ENCODE measurements around the gene CHST8.

Gene CHST8

GRCh38 chr19:33746159-33746558, 124.4 kb downstream of the CHST8 start:
- no peak for DNase-seq

- no peak for DNase-seq
Observed at GRCh38 chr19:33747273-33747672, 125.5 kb downstream of the CHST8 start.

DNA sequence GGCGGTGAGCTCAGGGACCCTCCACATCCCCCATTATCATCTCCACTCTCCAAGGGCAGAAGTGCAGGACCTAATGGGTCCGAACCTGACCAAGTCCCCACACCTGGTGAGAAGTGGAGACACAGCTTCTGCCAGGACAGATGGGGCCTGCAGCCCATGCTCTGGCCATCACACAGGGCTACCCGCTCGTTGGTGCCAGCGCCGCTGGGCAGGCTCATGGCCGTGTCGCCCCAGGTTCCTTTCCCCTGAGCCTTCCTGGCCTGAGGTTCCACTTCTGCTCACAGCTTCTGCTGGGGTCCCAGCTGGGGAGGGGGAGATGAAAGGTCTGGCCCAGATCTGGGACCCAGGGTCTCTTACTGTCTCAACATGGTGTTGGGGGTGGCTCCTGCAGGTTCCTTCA, 126.5 kb downstream of the CHST8 start:
- no peak for DNase-seq

DNA sequence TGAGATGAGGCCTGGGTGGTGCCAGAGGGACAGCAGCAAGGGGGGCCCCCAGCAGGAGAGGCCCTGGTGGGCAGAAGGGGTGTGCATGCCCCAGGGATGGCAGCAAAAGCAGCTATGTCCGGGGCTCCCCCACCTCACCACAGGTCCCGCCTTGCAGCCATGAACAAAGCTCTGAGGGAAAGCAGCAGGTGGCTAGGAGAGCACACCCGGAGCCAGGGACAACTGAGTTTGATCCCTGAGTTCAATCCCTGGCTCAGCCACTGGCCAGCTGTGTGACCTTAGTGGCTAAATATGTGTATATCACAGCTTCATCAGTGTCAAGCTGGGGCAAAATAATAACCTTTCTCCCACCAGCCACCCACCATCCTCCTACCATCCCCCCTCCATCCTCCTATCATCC, 127.3 kb downstream of the CHST8 start:
- no peak for DNase-seq

GRCh38 chr19:33749619-33750175, 127.9 kb downstream of the CHST8 start:
- DNase-seq = no peak

DNA sequence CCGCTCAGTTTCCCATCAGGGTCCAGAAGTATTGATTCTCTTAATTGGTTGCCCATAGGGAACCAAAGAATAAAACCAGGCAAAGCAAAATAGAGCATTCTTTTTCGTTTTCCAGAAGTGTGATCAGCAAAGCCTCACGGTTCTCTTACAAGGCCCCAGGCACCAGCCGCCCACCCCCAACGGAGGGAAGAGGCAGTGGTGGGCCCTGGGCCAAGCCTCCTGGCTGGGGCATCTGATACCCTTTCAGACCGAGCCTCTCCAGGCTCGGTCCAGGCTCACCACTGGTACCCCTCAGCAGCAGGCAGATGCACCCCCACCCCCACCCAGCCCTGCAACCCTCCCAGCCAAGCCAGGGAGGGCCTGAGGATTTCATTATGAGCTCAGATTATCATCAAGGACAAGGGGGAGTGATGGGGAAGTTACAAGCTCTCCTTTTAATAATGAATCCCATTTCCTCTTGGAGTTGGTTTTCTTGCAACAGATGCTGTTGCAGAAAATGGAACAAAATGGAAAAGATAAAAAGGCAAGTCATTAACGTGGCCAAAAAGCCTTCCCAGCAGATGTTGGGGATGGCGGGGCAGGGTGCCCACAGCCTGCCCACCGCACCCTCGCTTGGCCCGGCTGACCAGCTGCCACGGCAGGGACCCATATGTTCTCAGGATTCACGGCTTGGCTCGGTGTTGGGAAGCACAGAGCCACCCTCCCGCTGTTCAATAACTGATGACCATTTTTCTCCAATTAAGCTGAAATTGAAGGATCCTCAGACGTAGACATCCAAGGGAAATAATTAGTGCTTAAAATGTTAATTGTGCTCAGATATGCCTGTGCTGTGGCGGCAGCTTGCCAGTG, 129.1 kb downstream of the CHST8 start:
- no peak for DNase-seq

- no peak for DNase-seq
Observed at GRCh38 chr19:33751436-33751770, 129.7 kb downstream of the CHST8 start.

GRCh38 chr19:33752018-33752800, 130.5 kb downstream of the CHST8 start:
- no peak for DNase-seq

DNA sequence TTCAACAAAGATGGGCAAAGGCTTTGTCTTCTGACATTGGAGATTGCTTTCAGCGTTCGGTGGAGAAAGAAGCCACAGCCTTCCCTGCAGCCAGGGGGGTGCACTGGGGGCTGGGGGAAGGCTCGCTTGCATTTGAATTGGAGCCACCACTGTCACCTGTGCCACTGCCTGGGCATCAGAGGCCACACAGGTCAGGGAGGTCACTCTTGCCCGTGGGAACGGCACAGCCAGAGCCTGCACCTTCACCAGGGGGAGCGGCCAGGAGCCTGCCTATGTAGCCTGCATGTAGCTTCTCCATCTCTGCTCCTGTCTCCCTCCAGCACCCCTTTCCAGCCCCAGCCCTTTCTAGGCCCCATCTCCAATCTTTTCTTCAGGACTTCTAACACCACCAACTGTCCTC, 131.2 kb downstream of the CHST8 start:
- no peak for DNase-seq

DNA sequence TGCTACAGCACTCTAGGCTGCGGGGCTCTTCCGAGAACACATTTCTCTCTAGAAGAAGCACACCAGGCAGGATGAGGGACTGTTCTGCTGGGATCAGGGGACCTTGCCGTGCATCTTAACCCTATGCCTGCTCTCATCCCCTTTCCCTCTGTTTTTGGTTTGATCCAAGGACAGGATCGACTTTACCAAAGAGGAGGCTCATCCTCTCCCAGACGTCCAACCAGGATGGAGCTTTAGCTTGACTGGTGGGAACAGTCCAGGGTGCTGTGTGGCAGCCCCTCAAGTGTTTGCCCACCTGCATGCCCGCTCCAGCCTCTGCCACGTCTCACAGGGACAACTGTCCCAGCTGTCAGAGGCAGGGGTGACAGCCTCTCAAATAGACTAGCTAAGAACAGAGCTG, 132.6 kb downstream of the CHST8 start:
- no peak for DNase-seq

GRCh38 chr19:33755099-33756035, 133.6 kb downstream of the CHST8 start:
- no peak for DNase-seq

DNA sequence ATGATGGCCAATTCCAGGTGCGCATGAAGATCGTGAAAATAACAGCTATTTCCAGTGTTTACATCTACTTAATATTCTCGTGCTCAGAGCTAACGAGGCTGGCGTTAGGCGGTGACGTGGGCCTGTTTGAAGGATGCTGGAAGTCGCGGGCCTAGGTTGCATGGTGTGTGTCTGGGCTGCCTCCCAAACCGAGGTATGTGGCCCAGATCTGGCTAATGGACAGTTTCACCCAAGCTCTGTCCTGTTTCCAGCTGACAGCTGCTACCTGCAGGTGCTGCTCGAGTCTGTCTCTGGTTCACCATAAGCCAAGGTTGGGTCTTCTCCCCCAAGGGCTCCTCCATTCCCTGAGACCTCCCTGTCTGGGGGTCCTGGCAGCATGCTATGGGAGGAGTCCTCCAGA, 134.4 kb downstream of the CHST8 start:
- no peak for DNase-seq

DNA sequence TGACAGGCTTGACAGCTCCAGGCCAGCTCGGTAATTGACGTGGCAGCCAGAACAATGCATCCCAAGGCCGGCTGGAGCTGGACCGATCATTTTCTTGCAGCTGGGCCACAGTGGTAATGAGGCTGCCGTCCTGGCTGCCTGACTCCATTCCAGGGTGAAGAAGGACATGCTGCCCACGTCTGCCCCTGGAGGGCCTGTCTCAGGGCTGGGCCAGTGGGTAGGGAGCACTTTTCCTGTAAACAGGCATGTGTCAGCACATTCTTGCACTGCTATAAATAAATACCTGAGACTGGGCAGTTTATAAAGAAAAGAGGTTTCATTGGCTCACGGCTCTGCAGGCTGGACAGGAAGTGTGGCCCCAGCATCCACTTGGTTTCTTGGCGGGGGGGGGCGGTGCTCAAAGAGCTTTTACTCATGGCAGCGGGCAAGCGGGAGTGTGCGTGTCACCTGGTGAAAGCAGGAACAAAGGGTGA, 136.8 kb downstream of the CHST8 start:
- DNase-seq = no peak

- no peak for DNase-seq
Observed at GRCh38 chr19:33759356-33759755, 137.6 kb downstream of the CHST8 start.

- DNase-seq = no peak
Observed at GRCh38 chr19:33763633-33764371, 142.0 kb downstream of the CHST8 start.

GRCh38 chr19:33766623-33767022, 144.9 kb downstream of the CHST8 start:
- no peak for DNase-seq

DNA sequence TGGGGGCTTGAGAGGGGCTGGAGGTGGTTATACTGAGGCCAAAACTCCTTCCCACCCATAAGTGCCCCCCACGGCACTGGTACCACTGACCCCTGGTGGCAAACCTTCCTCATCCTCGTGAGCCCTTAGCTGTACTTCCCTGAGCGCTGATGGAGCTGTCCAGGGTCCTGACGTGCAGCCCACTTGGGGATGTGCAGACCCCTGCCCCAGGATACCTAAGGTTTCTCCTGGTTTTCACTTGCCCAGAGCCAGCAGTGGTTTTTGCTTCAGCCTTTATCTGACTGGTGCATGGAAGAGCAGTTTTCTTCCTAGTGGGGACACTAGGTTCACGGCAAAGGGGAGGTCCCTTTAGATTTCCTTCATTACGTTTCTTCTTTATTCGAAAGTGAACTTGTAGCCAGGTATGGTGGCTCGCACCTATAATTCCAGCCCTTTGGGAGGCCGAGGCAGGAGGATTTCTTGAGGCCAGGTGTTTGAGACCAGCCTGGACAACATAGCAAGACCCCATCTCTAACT, 146.2 kb downstream of the CHST8 start:
- DNase-seq = peak; percentile 27

DNA sequence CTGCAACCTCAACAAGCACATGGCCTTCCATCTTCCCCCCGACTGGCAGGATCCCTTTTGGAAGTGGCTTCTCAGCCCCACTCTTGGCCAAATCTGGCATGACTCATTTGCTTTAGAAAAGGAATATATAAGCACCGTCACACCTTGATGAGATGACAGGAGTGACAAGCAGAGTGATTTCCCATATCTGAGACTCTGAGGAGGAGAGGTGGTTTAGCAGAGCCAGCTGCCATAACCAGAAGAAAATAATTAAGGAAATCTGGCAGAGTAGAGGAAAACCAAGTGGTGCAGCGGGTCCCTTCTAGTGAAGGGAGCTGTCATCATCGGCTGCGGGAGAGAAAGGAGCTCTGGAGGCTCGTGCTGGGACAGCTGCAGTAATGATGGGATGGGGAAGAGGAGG, 147.5 kb downstream of the CHST8 start:
- no peak for DNase-seq

DNA sequence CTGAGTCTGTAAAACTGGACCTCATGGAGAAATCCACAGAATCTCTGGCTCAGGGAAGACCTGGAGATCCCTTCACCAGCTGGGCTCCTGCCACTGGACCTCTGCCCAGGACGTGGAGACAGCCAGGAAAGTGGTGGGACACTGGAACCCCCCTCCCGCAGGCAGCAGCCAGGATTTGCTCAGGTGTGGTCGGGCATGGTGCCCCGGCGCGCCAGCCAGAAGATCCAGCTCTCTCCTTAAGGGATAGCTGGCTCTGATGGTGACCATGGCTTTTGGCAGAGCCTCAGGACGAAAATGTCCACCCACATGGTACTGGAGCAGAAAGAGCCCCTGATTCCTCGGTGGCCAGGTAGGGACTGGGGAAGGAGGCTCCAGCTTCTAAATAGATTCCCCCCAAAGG, 148.4 kb downstream of the CHST8 start:
- no peak for DNase-seq

DNA sequence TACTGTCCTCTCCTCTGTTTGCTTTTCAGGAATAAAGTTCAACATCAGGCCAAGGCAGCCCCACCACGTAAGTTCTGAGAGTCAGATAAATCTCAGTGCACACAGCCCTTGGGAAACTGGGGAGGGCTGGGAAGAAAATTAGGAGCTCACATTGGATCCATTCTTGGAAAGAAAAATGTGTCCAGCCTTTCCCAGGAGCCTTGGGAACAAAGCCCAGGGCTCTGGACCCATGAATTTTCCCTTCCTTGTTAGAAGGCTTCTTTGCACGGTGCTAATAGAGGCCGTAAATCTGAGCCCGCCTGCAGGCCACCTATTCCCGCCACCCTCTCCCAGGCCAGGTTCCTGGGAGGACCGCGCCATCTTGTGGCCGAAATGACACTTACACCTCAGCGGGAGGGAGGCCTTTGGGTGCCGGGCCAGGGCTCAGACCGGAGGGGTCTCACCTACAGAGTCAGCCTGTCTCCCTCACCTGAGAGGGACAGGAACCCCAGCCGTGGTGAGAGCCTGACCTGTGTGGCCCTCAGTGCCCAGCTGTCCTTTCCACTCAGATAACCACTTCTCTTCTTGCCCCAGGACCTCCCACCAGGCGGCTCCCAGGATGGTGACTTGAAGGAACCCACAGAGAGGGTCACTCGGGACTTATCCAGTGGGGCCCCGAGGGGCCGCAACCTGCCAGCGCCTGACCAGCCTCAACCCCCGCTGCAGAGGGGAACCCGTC, 149.8 kb downstream of the CHST8 start:
- peak; percentile 70 for DNase-seq
